PFSK-1 (cell line): ENCODE results near the gene MAB21L2.

Experiments used
- FOXP2 ChIP-seq: optimal IDR thresholded peaks from 2 replicates; pipeline ENCODE3; 2011; ENCODE audit warnings: borderline replicate concordance, control low read depth, inconsistent platforms; ENCODE audit not compliant: insufficient read depth; ENCODE audit errors: extremely low read length, extremely low read depth
- POLR2AphosphoS5 ChIP-seq: IDR thresholded peaks from 2 replicates; pipeline ENCODE4 v1.6.1; 2012; ENCODE audit warnings: low read depth, mild to moderate bottlenecking, control low read depth, low read length, moderate library complexity
- SIN3A ChIP-seq: IDR thresholded peaks from 2 replicates; pipeline ENCODE4 v1.6.1; 2012; ENCODE audit warnings: mild to moderate bottlenecking, low read length, moderate library complexity, borderline replicate concordance; ENCODE audit not compliant: insufficient read depth
- TAF1 ChIP-seq: IDR thresholded peaks from 2 replicates; pipeline ENCODE4 v1.6.1; 2012; ENCODE audit warnings: low read length, control low read depth, borderline replicate concordance; ENCODE audit not compliant: insufficient read depth
- TF ChIP-seq, protein P1 (sequence below), 2 experiments: IDR thresholded peaks; 2 replicates each; pipeline versions ENCODE4 v1.6.1 to v1.8.0; 2011 to 2012; ENCODE audit warnings: low read depth in 2 of 2, low read length in 2 of 2, control low read depth in 1 of 2, inconsistent platforms in 1 of 2, mild to moderate bottlenecking in 1 of 2, moderate library complexity in 1 of 2; ENCODE audit not compliant: insufficient read depth in 1 of 2

DNA sequence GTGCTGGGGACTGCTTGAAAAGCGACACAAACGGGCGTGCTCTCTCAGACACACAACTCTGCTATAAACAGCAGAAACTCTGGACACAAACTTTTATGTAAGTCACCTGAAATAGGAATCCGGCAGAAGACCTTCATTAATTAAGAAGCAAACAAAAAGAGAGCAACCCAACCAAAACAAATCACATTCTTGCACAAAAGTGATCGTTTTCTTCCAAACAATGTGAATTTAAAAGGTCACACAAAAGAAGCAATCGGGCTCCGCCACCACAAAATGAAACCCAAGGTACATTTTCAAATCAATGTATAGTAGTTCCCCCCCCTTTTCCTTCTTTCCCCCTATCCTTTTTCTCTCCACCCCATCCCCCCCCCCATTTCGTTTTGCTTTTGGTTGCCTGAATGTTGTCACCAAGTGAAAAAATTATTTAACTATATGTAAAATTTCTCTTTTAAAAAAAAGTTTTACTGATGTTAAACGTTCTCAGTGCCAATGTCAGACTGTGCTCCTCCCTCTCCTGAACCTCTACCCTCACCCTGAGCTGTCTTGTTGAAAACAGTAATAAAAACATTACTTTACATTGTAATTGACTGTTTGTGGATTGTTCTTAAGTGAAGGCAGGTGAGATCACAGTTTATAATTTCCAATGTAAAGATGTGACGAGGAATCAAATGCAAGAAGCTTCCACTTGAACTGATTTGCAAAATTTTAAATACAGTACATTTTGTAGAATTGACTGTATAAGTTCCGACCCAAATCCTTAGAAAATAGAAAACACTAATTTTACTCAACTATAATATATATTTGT, 2.4 kb downstream of the MAB21L2 start:
- TF ChIP-seq POLR2AphosphoS5 (no peak), TAF1 (no peak), FOXP2 (no peak), SIN3A (no peak)
- TF ChIP-seq, protein P1, sequence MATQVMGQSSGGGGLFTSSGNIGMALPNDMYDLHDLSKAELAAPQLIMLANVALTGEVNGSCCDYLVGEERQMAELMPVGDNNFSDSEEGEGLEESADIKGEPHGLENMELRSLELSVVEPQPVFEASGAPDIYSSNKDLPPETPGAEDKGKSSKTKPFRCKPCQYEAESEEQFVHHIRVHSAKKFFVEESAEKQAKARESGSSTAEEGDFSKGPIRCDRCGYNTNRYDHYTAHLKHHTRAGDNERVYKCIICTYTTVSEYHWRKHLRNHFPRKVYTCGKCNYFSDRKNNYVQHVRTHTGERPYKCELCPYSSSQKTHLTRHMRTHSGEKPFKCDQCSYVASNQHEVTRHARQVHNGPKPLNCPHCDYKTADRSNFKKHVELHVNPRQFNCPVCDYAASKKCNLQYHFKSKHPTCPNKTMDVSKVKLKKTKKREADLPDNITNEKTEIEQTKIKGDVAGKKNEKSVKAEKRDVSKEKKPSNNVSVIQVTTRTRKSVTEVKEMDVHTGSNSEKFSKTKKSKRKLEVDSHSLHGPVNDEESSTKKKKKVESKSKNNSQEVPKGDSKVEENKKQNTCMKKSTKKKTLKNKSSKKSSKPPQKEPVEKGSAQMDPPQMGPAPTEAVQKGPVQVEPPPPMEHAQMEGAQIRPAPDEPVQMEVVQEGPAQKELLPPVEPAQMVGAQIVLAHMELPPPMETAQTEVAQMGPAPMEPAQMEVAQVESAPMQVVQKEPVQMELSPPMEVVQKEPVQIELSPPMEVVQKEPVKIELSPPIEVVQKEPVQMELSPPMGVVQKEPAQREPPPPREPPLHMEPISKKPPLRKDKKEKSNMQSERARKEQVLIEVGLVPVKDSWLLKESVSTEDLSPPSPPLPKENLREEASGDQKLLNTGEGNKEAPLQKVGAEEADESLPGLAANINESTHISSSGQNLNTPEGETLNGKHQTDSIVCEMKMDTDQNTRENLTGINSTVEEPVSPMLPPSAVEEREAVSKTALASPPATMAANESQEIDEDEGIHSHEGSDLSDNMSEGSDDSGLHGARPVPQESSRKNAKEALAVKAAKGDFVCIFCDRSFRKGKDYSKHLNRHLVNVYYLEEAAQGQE (IDR thresholded peaks at IDR 0.05; ENCODE audit: insufficient read depth in 1 of 2, low read depth in 2 of 2, low read length in 2 of 2) = no peak
